SK-N-SH (cell line): ENCODE measurements around the gene TTC17. TPM values are rescaled to one million over a fixed set of nuclear protein-coding genes. Genes with fewer than 3 reads are reported as not detected.

Experiments
- CTCF ChIA-PET: fragments of 300-600, 350-600 bp; formaldehyde crosslinking; extraction: SDS; loops from one replicate; lab custom pipeline; 2021; lab: Yijun Ruan, JAX
- POLR2A ChIA-PET: fragments of 350-600 bp; sonication (Branson Sonifier 250); formaldehyde crosslinking; extraction: SDS; loops from one replicate; lab custom pipeline; 2020; ENCODE audit warnings: antibody characterized with exemption, inconsistent platforms; lab: Yijun Ruan, JAX
- DNase-seq: peaks from one replicate; pipeline ENCODE4 v3.0.0; 2012
- H2AFZ ChIP-seq: fragments of 200-600 bp; sonication (generic); 2 replicates; pipeline ENCODE4 v1.8.1; 2016; ENCODE audit warnings: antibody characterized with exemption, mild to moderate bottlenecking, low read depth
- H3F3A ChIP-seq: fragments of 200-600 bp; sonication (generic); replicated peaks from 2 replicates; pipeline ENCODE3; 2016; ENCODE audit warnings: antibody characterized with exemption, mild to moderate bottlenecking; ENCODE audit not compliant: insufficient read depth
- H3K27ac ChIP-seq, 2 experiments: fragments of 200-500 bp in 1 of 2; fragments of 200-600 bp in 1 of 2; sonication (Bioruptor generic) in 1 of 2; sonication (generic), shearing (Covaris generic) in 1 of 2; 2 replicates each; pipeline versions ENCODE4 v1.5.1 to v1.6.1; 2014 to 2016; ENCODE audit warnings: low read depth in 2 of 2, inconsistent platforms in 1 of 2, low read length in 1 of 2, mild to moderate bottlenecking in 1 of 2, mixed read lengths in 1 of 2
- H3K27me3 ChIP-seq: fragments of 200-600 bp; sonication (generic), shearing (Covaris generic); 2 replicates; pipeline ENCODE4 v1.6.1; 2016; ENCODE audit warnings: mixed run types; ENCODE audit not compliant: insufficient read depth
- H3K36me3 ChIP-seq, 2 experiments: fragments of 200-500 bp in 1 of 2; fragments of 200-600 bp in 1 of 2; sonication (Bioruptor generic) in 1 of 2; sonication (generic) in 1 of 2; replicated peaks in 1 of 2; 2 replicates each; pipeline versions ENCODE3 to v1.5.1; 2014 to 2016; ENCODE audit warnings: low read length in 1 of 2, mild to moderate bottlenecking in 1 of 2; ENCODE audit not compliant: insufficient read depth in 2 of 2, control insufficient read depth in 1 of 2
- H3K4me1 ChIP-seq, 2 experiments: fragments of 200-500 bp in 1 of 2; fragments of 200-600 bp in 1 of 2; sonication (Bioruptor generic) in 1 of 2; sonication (generic), shearing (Covaris generic) in 1 of 2; 2 replicates each; pipeline versions ENCODE4 v1.5.1 to v1.6.1; 2014 to 2016; ENCODE audit warnings: low read depth in 1 of 2, low read length in 1 of 2, mixed run types in 1 of 2; ENCODE audit not compliant: insufficient read depth in 2 of 2, control insufficient read depth in 1 of 2
- H3K4me2 ChIP-seq: fragments of 200-600 bp; sonication (generic), shearing (Covaris generic); 2 replicates; pipeline ENCODE4 v1.6.1; 2017; ENCODE audit warnings: mixed run types
- H3K4me3 ChIP-seq, 2 experiments: fragments of 200-500 bp in 1 of 2; fragments of 200-600 bp in 1 of 2; sonication (Bioruptor generic) in 1 of 2; sonication (generic), shearing (Covaris generic) in 1 of 2; 2 replicates each; pipeline versions ENCODE4 v1.5.1 to v1.8.1; 2014 to 2016; ENCODE audit warnings: low read depth in 2 of 2, inconsistent platforms in 1 of 2, low read length in 1 of 2, mild to moderate bottlenecking in 1 of 2, mixed read lengths in 1 of 2, moderate library complexity in 1 of 2
- H3K79me2 ChIP-seq: fragments of 200-600 bp; sonication (generic); 2 replicates; pipeline ENCODE4 v1.8.1; 2017; ENCODE audit warnings: mild to moderate bottlenecking; ENCODE audit not compliant: insufficient read depth
- H3K9ac ChIP-seq: fragments of 200-600 bp; sonication (generic); 2 replicates; pipeline ENCODE4 v1.6.1; 2017; ENCODE audit warnings: mixed run types
- H3K9me2 ChIP-seq: fragments of 200-600 bp; sonication (generic); 2 replicates; pipeline ENCODE4 v1.6.1; 2017; ENCODE audit warnings: mixed run types
- H3K9me3 ChIP-seq: fragments of 200-600 bp; sonication (generic); 2 replicates; pipeline ENCODE4 v1.6.1; 2017; ENCODE audit warnings: mixed run types, mild to moderate bottlenecking, moderate library complexity
- H4K20me1 ChIP-seq: fragments of 200-600 bp; sonication (generic); 2 replicates; pipeline ENCODE4 v1.6.1; 2017; ENCODE audit warnings: mild to moderate bottlenecking, mixed run types; ENCODE audit not compliant: insufficient read depth
- CHD2 ChIP-seq: fragments of 150-350 bp; IDR thresholded peaks from 2 replicates; pipeline ENCODE4 v1.6.1; 2018; ENCODE audit warnings: low read length; ENCODE audit not compliant: partially characterized antibody
- CTCF ChIP-seq: fragments of 200-600 bp; sonication (generic); IDR thresholded peaks from 2 replicates; pipeline ENCODE4 v1.6.1; 2017; ENCODE audit warnings: antibody characterized with exemption, mild to moderate bottlenecking, moderate library complexity
- ELF1 ChIP-seq: IDR thresholded peaks from 2 replicates; pipeline ENCODE4 v1.4.0; 2012
- EP300 ChIP-seq, 2 experiments: IDR thresholded peaks; 2 replicates each; pipeline versions ENCODE4 v1.4.0 to v1.6.1; 2012; ENCODE audit warnings: borderline replicate concordance in 1 of 2, low read depth in 1 of 2, low read length in 1 of 2
- FOXM1 ChIP-seq: IDR thresholded peaks from 2 replicates; pipeline ENCODE4 v1.4.0; 2012; ENCODE audit warnings: low read depth, mild to moderate bottlenecking
- GABPA ChIP-seq: IDR thresholded peaks from 2 replicates; pipeline ENCODE4 v1.4.0; 2012; ENCODE audit warnings: low read depth, mild to moderate bottlenecking
- GATA2 ChIP-seq: sonication (generic); formaldehyde crosslinking; IDR thresholded peaks from 2 replicates; pipeline ENCODE4 v1.5.0; 2020; ENCODE audit warnings: mild to moderate bottlenecking, missing genetic modification reagents
- IRF3 ChIP-seq: fragments of 150-350 bp; IDR thresholded peaks from 2 replicates; pipeline ENCODE4 v1.6.1; 2016; ENCODE audit warnings: mild to moderate bottlenecking, low read depth, low read length
- JUND ChIP-seq: IDR thresholded peaks from 2 replicates; pipeline ENCODE4 v1.4.0; 2012
- MAX ChIP-seq: IDR thresholded peaks from 2 replicates; pipeline ENCODE4 v1.4.0; 2012; ENCODE audit warnings: low read depth
- MEF2A ChIP-seq: IDR thresholded peaks from 2 replicates; pipeline ENCODE4 v1.4.0; 2012; ENCODE audit warnings: low read depth, borderline replicate concordance
- MXI1 ChIP-seq: IDR thresholded peaks from 2 replicates; pipeline ENCODE4 v1.6.1; 2012; ENCODE audit warnings: mild to moderate bottlenecking, low read depth, low read length, improper control_type of control experiment
- PBX3 ChIP-seq: IDR thresholded peaks from 2 replicates; pipeline ENCODE4; 2012
- RAD21 ChIP-seq: IDR thresholded peaks from 2 replicates; pipeline ENCODE4 v1.6.1; 2012; ENCODE audit warnings: mild to moderate bottlenecking, low read length
- RCOR1 ChIP-seq: fragments of 150-350 bp; IDR thresholded peaks from 2 replicates; pipeline ENCODE4 v1.6.1; 2017; ENCODE audit warnings: antibody characterized with exemption, low read length
- REST ChIP-seq: IDR thresholded peaks from 2 replicates; pipeline ENCODE4 v1.6.1; 2012; ENCODE audit warnings: mild to moderate bottlenecking, low read depth, low read length, moderate library complexity
- RFX5 ChIP-seq: IDR thresholded peaks from 2 replicates; pipeline ENCODE4 v1.6.1; 2012; ENCODE audit warnings: mild to moderate bottlenecking, improper control_type of control experiment, low read length
- RXRA ChIP-seq: IDR thresholded peaks from 2 replicates; pipeline ENCODE4 v1.4.0; 2012; ENCODE audit warnings: low read depth, mild to moderate bottlenecking, borderline replicate concordance
- SIN3A ChIP-seq: IDR thresholded peaks from 2 replicates; pipeline ENCODE4 v1.6.1; 2012; ENCODE audit warnings: low read depth, mild to moderate bottlenecking, low read length, moderate library complexity, borderline replicate concordance
- TAF1 ChIP-seq: IDR thresholded peaks from 2 replicates; pipeline ENCODE4 v1.6.1; 2012; ENCODE audit warnings: low read depth, mild to moderate bottlenecking, low read length, moderate library complexity, borderline replicate concordance
- TEAD4 ChIP-seq: IDR thresholded peaks from 2 replicates; pipeline ENCODE4 v1.4.0; 2012; ENCODE audit warnings: mild to moderate bottlenecking, borderline replicate concordance; ENCODE audit not compliant: insufficient read depth
- USF2 ChIP-seq: fragments of 150-350 bp; IDR thresholded peaks from 2 replicates; pipeline ENCODE4 v1.6.1; 2017; ENCODE audit warnings: antibody characterized with exemption, low read length, low read depth, borderline replicate concordance
- YY1 ChIP-seq: IDR thresholded peaks from 2 replicates; pipeline ENCODE4 v1.4.0; 2012; ENCODE audit warnings: low read depth, mild to moderate bottlenecking
- ZBTB33 ChIP-seq: IDR thresholded peaks from 2 replicates; pipeline ENCODE4 v1.4.0; 2012; ENCODE audit warnings: low read depth, borderline replicate concordance
- WGBS: methylation state at CpG from one replicate; pipeline ENCODE4 v1.1.6; 2017; ENCODE audit warnings: low lambda C conversion rate; 5-methylcytosine and 5-hydroxymethylcytosine counted together
- polyA plus RNA-seq, 3 experiments: library from polyadenylated mRNA; depleted of rRNA; stranded (reverse); fragments of >200 nt; gene quantifications; 2 replicates each; pipeline ENCODE4 v1.2.3, GENCODE V29; 2012

The TTC17 gene
- polyA plus RNA-seq, 1 of the 3 experiments (the other 2 are of a cell fraction) = 66.0 TPM

- peaks cover 82 to 91% of the 10 kb centered on the region in 2 experiments for H3K36me3 ChIP-seq
- peak overlapping the region in 1 of 2 experiments; percentile 66; a peak in 2 of 4 replicates for H3K27ac ChIP-seq
- no peak overlapping the region for H3K4me3 ChIP-seq
- H3K4me2 ChIP-seq = no peak overlapping the region
- no peaks in the 10 kb centered on the region for H3K9me2 ChIP-seq
- H2AFZ ChIP-seq = no peak overlapping the region
- H3F3A ChIP-seq = peaks cover 13% of the 10 kb centered on the region
- no peak for DNase-seq
- POLR2A ChIA-PET = no interaction called here
- H3K4me1 ChIP-seq = no peaks in the 10 kb centered on the region; a peak in 1 of 4 replicates
- H3K9ac ChIP-seq = no peak overlapping the region
- WGBS = 14% methylated on average over 2 of the region's 2 CpGs
- peaks cover 7% of the 10 kb centered on the region; the same call in 1 of the 2 replicates for H4K20me1 ChIP-seq
- CTCF ChIA-PET = interaction anchor here (1.8 kb wide), 1 partner anchor 45 kb away, joined by 5 read pairs; no protein-coding TSS in a partner anchor
- no peaks in the 10 kb centered on the region for H3K9me3 ChIP-seq
- peaks cover 5% of the 10 kb centered on the region; the same call in 1 of the 2 replicates for H3K79me2 ChIP-seq
- no peaks in the 10 kb centered on the region for H3K27me3 ChIP-seq
- TF ChIP-seq MAX (no peak), USF2 (no peak), CHD2 (no peak), TAF1 (no peak), YY1 (no peak), TEAD4 (no peak), RXRA (no peak), MEF2A (no peak), JUND (peak; percentile 69), ZBTB33 (no peak), RAD21 (no peak), GATA2 (CRISPR knock-in tag) (no peak), EP300 (IDR thresholded peaks at IDR 0.05; ENCODE audit: borderline replicate concordance in 1 of 2, low read depth in 1 of 2, low read length in 1 of 2) (no peak), MXI1 (no peak), REST (no peak), RFX5 (no peak), PBX3 (0 out of 2 replicates have a peak, but pooled peaks have one; percentile 21), GABPA (no peak), RCOR1 (no peak), FOXM1 (no peak), CTCF (no peak), ELF1 (no peak), SIN3A (no peak), IRF3 (no peak)
These were observed 30.7 kb upstream of the TTC17 start for GRCh38 chr11:43327987-43328386.
